Transverse colon (tissue), 4 donors: Measurements from ENCODE around the gene CFAP221. TPM values are rescaled to one million over a fixed set of nuclear protein-coding genes. Genes with fewer than 3 reads are reported as not detected.
"Not testable (repeated sequence)": the region's sequence is repeated elsewhere in the genome, so short reads cannot be mapped to it uniquely, and the experiment has no call there.

Experiments
- DNase-seq: peaks from one replicate; pipeline ENCODE4 v3.0.0-alpha.2; 2019
- H3K27ac ChIP-seq, 4 donors: fragments of 200-600 bp; sonication (generic); 2 replicates each; pipeline ENCODE4 v1.5.1; 2016 to 2018; ENCODE audit warnings: inconsistent platforms in 4 of 4
- H3K27me3 ChIP-seq: fragments of 200-600 bp; sonication (generic); 2 replicates; pipeline ENCODE4 v1.5.1; 2017; ENCODE audit warnings: inconsistent platforms
- H3K36me3 ChIP-seq, 4 donors: fragments of 200-600 bp; sonication (generic); 2 replicates each; pipeline ENCODE4 v1.5.1; 2017 to 2019; ENCODE audit warnings: inconsistent platforms in 4 of 4
- H3K4me1 ChIP-seq, 4 donors: fragments of 200-600 bp; sonication (generic); 2 replicates each; pipeline ENCODE4 v1.5.1; 2017 to 2020; ENCODE audit warnings: inconsistent platforms in 4 of 4
- H3K4me3 ChIP-seq, 4 donors: fragments of 200-600 bp; sonication (generic); 1 replicate in 1 of 4; 2 replicates in 3 of 4; pipeline versions ENCODE4 v1.5.1 to v1.6.1; 2017 to 2019; ENCODE audit warnings: inconsistent platforms in 4 of 4
- H3K9me3 ChIP-seq, 2 donors: fragments of 200-600 bp; sonication (generic); 2 replicates each; pipeline ENCODE4 v1.5.1; 2017 to 2019; ENCODE audit warnings: inconsistent platforms in 2 of 2
- EP300 ChIP-seq: sonication (generic); formaldehyde crosslinking; IDR thresholded peaks from one replicate; pipeline ENCODE4 v1.6.1; 2017; ENCODE audit warnings: antibody characterized with exemption, low read depth
- POLR2A ChIP-seq: fragments of 450-650 bp; IDR thresholded peaks from one replicate; pipeline ENCODE4 v1.6.1; 2016; ENCODE audit warnings: antibody characterized with exemption, mild to moderate bottlenecking, moderate library complexity
- POLR2AphosphoS5 ChIP-seq, 3 donors: sonication (generic); formaldehyde crosslinking; IDR thresholded peaks; one replicate each; pipeline ENCODE4 v1.6.1; 2016; ENCODE audit warnings: antibody characterized with exemption in 3 of 3
- WGBS, 2 donors: methylation state at CpG; one replicate each; pipeline ENCODE4 v1.1.5; 2018; ENCODE audit warnings: low coverage in 1 of 2; 5-methylcytosine and 5-hydroxymethylcytosine counted together
- in situ Hi-C, 4 donors: fragments of 200-750 bp; cut with MboI; loops; one replicate each; pipeline versions ENCODE4 v1.15.0 to v1.15.1; 2017; ENCODE audit warnings: low sequenced_read_pairs in 3 of 4, low pct_ligation_motif_present in 1 of 4, low pct_unique_long_range_greater_than_20kb in 1 of 4
- intact Hi-C: fragments of 100-400 bp; cut with DNase I; formaldehyde crosslinking; loops from one replicate; pipeline ENCODE4 v1.15.1; 2023; ENCODE audit warnings: low total_unique reads
- total RNA-seq, 4 donors: library from RNA; depleted of rRNA; stranded (reverse); fragments of >200 nt; gene quantifications; one replicate each; pipeline ENCODE4 v1.1.0, GENCODE V29; 2016
- TF ChIP-seq, protein P1 (sequence below), 5 experiments: fragments of 200-600 bp in 3 of 5; fragments of 450-650 bp in 2 of 5; sonication (generic) in 3 of 5; IDR thresholded peaks; 1 replicate in 2 of 5; 2 replicates in 3 of 5; pipeline ENCODE4 v1.5.1; 2016 to 2017; ENCODE audit warnings: antibody characterized with exemption in 5 of 5, inconsistent platforms in 3 of 5, mild to moderate bottlenecking in 2 of 5, moderate library complexity in 1 of 5

CFAP221 gene
- total RNA-seq, 4 donors from 2014 or later, result not detected

DNA sequence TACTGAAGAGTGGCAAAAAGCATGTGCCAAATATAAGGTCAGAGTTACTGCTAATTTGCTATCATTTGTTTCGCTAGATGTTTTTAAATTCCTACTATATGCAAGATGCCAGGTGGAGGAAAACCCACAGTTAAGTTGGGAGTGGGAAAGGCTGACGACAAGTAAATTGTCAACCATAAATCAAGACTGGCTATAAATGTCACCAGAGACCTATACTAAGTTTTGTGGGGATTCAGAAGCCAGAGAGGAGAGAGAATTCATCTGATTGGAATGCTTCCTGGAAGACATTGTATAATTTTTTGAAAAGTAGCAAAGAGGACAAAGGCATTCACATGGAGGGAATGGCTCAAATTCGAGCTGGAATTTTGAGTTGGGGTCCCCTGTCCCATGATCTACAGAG lies 64.3 kb downstream of the CFAP221 start:
- Histone ChIP-seq H3K36me3 (no peaks in the 10 kb centered on the region), H3K4me3 (no peak overlapping the region), H3K4me1 (no peaks in the 10 kb centered on the region), H3K27me3 (peaks cover 9% of the 10 kb centered on the region), H3K27ac (no peak overlapping the region), H3K9me3 (peaks cover 3 to 4% of the 10 kb centered on the region in 2 donors)
- WGBS, 2 donors, result 41% methylated on average over 3 of the region's 3 CpGs
- TF ChIP-seq, protein P1, sequence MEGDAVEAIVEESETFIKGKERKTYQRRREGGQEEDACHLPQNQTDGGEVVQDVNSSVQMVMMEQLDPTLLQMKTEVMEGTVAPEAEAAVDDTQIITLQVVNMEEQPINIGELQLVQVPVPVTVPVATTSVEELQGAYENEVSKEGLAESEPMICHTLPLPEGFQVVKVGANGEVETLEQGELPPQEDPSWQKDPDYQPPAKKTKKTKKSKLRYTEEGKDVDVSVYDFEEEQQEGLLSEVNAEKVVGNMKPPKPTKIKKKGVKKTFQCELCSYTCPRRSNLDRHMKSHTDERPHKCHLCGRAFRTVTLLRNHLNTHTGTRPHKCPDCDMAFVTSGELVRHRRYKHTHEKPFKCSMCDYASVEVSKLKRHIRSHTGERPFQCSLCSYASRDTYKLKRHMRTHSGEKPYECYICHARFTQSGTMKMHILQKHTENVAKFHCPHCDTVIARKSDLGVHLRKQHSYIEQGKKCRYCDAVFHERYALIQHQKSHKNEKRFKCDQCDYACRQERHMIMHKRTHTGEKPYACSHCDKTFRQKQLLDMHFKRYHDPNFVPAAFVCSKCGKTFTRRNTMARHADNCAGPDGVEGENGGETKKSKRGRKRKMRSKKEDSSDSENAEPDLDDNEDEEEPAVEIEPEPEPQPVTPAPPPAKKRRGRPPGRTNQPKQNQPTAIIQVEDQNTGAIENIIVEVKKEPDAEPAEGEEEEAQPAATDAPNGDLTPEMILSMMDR (IDR thresholded peaks at IDR 0.05), result no peak
- TF ChIP-seq EP300 (no peak), POLR2AphosphoS5 (IDR thresholded peaks at IDR 0.05) (no peak), POLR2A (no peak)
- in situ Hi-C loops (no loop called here), intact Hi-C loops (no loop called here)
- DNase-seq, result no peak

DNA sequence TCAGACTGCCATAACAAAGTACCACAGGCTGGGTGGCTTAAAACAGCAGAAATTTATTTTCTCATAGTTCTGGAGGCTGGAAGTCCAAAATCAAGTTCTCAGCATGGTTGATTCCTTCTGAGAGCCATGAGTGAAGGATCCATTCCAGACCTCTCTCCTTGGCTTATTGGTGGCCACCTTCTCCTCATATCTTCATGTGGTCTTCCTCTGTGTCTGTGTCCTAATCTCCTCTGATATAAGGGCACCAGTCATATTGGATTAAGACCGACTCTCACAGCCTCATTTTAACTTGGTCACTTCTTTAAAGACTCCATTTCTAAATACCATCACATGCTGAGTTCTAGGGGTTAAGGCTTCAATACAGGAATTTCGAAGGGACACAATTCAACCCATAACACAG lies 65.1 kb downstream of the CFAP221 start:
- Histone ChIP-seq H3K36me3 (no peaks in the 10 kb centered on the region), H3K9me3 (peaks cover 10 to 11% of the 10 kb centered on the region in 2 donors), H3K4me1 (no peaks in the 10 kb centered on the region), H3K4me3 (no peak overlapping the region), H3K27ac (no peak overlapping the region), H3K27me3 (peaks cover 9% of the 10 kb centered on the region)
- in situ Hi-C loops, result no loop called here
- TF ChIP-seq POLR2AphosphoS5 (IDR thresholded peaks at IDR 0.05) (no peak), EP300 (no peak), POLR2A (no peak)
- TF ChIP-seq, protein P1 (IDR thresholded peaks at IDR 0.05), result no peak
- 75 to 100% methylated on average over 2 of the region's 2 CpGs for WGBS, 2 donors
- intact Hi-C loops, result no loop called here
- DNase-seq, result no peak

DNA sequence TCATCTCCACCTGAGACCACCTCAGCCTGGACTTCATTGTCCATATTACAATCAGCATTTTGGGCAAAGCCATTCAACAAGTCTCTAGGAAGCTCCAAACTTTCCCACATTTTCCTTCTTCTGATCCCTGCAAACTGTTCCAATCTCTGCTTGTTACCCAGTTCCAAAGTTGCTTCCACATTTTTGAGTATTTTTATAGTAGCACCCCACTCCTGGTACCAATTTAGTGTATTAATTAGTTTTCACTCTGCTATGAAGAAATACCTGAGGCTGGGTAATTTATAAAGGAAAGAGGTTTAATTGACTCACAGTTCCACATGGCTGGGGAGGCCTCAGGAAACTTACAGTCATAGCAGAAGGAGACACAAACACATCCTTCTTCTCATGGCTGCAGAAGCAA lies 69.9 kb downstream of the CFAP221 start:
- intact Hi-C loops, H3K4me1 ChIP-seq, in situ Hi-C loops, H3K27ac ChIP-seq, H3K27me3 ChIP-seq, DNase-seq, H3K36me3 ChIP-seq, H3K4me3 ChIP-seq: not testable (repeated sequence)
- peaks cover 13 to 14% of the 10 kb centered on the region in 2 donors for H3K9me3 ChIP-seq

DNA sequence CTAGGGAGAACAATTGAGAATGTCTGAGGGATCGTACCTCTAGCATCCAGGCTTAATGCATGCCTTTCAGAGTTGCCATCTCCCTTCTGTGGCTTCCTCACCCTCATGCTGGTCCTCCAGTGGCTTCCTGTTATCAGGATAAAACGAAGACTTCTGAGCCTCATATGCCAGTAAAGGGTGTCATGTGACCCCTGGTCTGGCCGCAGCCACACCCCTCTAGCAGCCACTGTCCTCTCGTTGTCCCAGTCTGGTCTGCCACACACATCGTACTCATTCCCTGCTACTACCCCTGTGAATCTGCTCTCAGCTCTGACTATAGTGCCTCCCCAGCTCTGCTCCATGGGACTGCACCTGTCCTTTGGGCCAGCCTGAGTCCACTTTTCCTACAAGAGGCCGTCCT lies 72.2 kb downstream of the CFAP221 start:
- WGBS, 2 donors, result 76% methylated on average over 6 of the region's 6 CpGs; no CpG with 5 or more reads in 1 of the 2 donors
- H3K27me3 ChIP-seq, result no peaks in the 10 kb centered on the region
- no peak overlapping the region for H3K4me3 ChIP-seq
- no peak for DNase-seq
- TF ChIP-seq, protein P1 (IDR thresholded peaks at IDR 0.05), result no peak
- TF ChIP-seq POLR2AphosphoS5 (IDR thresholded peaks at IDR 0.05), result no peak
- no peak for TF ChIP-seq EP300
- no peak for TF ChIP-seq POLR2A
- H3K9me3 ChIP-seq, result peaks cover 13 to 14% of the 10 kb centered on the region in 2 donors
- H3K36me3 ChIP-seq, result no peaks in the 10 kb centered on the region
- in situ Hi-C loops (no loop called here), intact Hi-C loops (no loop called here)
- no peaks in the 10 kb centered on the region for H3K4me1 ChIP-seq
- H3K27ac ChIP-seq, result no peak overlapping the region

DNA sequence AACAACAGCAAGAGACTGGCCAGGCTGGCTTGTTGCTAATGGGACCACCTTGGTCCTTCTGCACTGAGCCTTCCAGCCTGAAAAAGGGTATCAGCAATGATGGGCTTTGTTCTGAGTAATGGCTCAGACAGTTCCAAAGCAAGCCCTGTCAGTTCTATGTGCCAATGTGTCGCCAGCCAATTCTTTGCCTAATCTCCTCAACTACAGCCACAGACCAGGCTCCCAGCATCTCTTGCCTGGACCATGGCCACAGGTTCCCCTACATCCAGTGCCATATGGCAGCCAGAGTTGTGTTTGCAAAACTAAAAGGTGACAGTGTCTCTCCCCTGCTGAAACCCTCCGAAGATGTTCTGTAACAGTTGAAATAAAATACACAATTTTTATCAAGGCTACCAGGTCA lies 73.2 kb downstream of the CFAP221 start:
- no peak for DNase-seq
- peaks cover 13 to 14% of the 10 kb centered on the region in 2 donors for H3K9me3 ChIP-seq
- WGBS, 2 donors, result 94% methylated on average over 2 of the region's 2 CpGs; no CpG with 5 or more reads in 1 of the 2 donors
- no peaks in the 10 kb centered on the region for H3K36me3 ChIP-seq
- no peaks in the 10 kb centered on the region for H3K4me1 ChIP-seq
- no peak overlapping the region for H3K4me3 ChIP-seq
- intact Hi-C loops (no loop called here), in situ Hi-C loops (no loop called here)
- H3K27ac ChIP-seq, result no peak overlapping the region
- H3K27me3 ChIP-seq, result no peaks in the 10 kb centered on the region
- TF ChIP-seq EP300 (no peak), POLR2AphosphoS5 (IDR thresholded peaks at IDR 0.05) (no peak), POLR2A (no peak)
- TF ChIP-seq, protein P1 (IDR thresholded peaks at IDR 0.05), result no peak

DNA sequence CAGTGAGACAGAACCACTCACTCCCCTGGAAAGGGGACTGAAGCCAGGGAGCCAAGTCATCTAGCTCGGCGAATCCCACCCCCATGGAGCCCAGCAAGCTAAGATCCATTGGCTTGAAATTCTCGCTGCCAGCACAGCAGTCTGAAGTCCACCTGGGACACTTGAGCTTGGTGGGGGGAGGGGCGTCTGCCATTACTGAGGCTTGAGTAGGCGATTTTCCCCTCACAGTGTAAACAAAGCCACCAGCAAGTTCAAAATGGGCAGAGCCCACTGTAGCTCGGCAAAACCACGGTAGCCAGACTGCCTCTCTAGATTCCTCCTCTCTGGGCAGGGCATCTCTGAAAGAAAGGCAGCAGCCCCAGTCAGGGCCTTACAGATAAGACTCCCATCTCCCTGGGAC lies 74.5 kb downstream of the CFAP221 start:
- DNase-seq, H3K27ac ChIP-seq, intact Hi-C loops, H3K27me3 ChIP-seq, H3K9me3 ChIP-seq, H3K36me3 ChIP-seq, H3K4me3 ChIP-seq, in situ Hi-C loops, H3K4me1 ChIP-seq: not testable (repeated sequence)
- 85% methylated on average over 4 of the region's 7 CpGs; no CpG with 5 or more reads in 1 of the 2 donors for WGBS, 2 donors
